GM18520 (cell line): ENCODE results near the gene TMPRSS11F.
"Not testable (repeated sequence)": the region's sequence is repeated elsewhere in the genome, so short reads cannot be mapped to it uniquely, and the experiment has no call there.

Source experiments
- ATAC-seq: cut with Tn5 transposase; IDR thresholded peaks from one replicate; pipeline ENCODE4 v1.9.1; 2021; ENCODE audit not compliant: unreplicated experiment

Gene TMPRSS11F

GRCh38 chr4:68129793-68130192 is at the start of gene TMPRSS11F:
TMPRSS11F (minus strand) TSS chr4:68129869; CDS start chr4:68129820, 49 bp downstream.
- ATAC-seq = no peak

GRCh38 chr4:68176904-68177303 is 47.2 kb upstream of the TMPRSS11F start:
- ATAC-seq = no peak

- ATAC-seq = no peak
Observed at GRCh38 chr4:68176500-68176899, 46.8 kb upstream of the TMPRSS11F start.

GRCh38 chr4:68175562-68176155 is 46.0 kb upstream of the TMPRSS11F start:
- ATAC-seq = peak; percentile 77

- not testable (repeated sequence) for ATAC-seq
Observed at GRCh38 chr4:68174389-68174788, 44.7 kb upstream of the TMPRSS11F start.

GRCh38 chr4:68172147-68172546 is 42.5 kb upstream of the TMPRSS11F start:
- not testable (repeated sequence) for ATAC-seq

GRCh38 chr4:68167706-68168105 is 38.0 kb upstream of the TMPRSS11F start:
- no peak for ATAC-seq

GRCh38 chr4:68167166-68167565 is 37.5 kb upstream of the TMPRSS11F start:
- no peak for ATAC-seq

GRCh38 chr4:68163754-68164153 is 34.1 kb upstream of the TMPRSS11F start:
- no peak for ATAC-seq

GRCh38 chr4:68162196-68162595 is 32.5 kb upstream of the TMPRSS11F start:
- ATAC-seq = no peak

- no peak for ATAC-seq
Observed at GRCh38 chr4:68152411-68152810, 22.7 kb upstream of the TMPRSS11F start.

- no peak for ATAC-seq
Observed at GRCh38 chr4:68148800-68149685, 19.4 kb upstream of the TMPRSS11F start.

GRCh38 chr4:68147079-68147478 is 17.4 kb upstream of the TMPRSS11F start:
- ATAC-seq = no peak

- ATAC-seq = no peak
Observed at GRCh38 chr4:68145261-68145660, 15.6 kb upstream of the TMPRSS11F start.

GRCh38 chr4:68141852-68142251 is 12.2 kb upstream of the TMPRSS11F start:
- no peak for ATAC-seq

- no peak for ATAC-seq
Observed at GRCh38 chr4:68132342-68132741, 2.7 kb upstream of the TMPRSS11F start.

GRCh38 chr4:68124262-68124661 is 5.4 kb downstream of the TMPRSS11F start:
- no peak for ATAC-seq

- no peak for ATAC-seq
Observed at GRCh38 chr4:68123525-68123924, 6.1 kb downstream of the TMPRSS11F start.

- no peak for ATAC-seq
Observed at GRCh38 chr4:68119921-68120320, 9.7 kb downstream of the TMPRSS11F start.

- ATAC-seq = no peak
Observed at GRCh38 chr4:68110441-68110840, 19.2 kb downstream of the TMPRSS11F start.

GRCh38 chr4:68109868-68110267 is 19.8 kb downstream of the TMPRSS11F start:
- ATAC-seq = no peak

GRCh38 chr4:68082758-68083157 is 46.9 kb downstream of the TMPRSS11F start:
- no peak for ATAC-seq
